ENCODE measurements around the gene H3-3A.

DNA sequence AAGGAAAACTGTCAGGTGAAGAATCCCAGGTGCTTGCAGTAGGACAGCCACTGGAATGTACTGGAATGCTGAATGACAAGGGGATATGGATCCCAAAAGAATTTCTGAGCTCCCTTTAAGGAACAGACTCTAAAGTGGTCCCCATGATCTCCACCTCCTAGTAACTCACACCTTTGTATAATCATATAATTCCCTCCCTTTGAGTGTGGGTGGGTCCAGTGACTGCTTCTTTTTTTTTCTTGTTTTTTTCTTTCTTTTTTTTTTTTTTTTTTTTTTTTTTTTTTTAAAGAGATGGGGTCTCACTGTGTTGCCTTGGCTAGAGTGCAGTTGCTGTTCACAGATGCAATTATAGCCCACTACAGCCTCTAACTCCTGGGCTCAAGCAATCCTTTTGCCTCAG lies 28.5 kb upstream of the H3-3A start:
- TF ChIP-seq, protein P1, sequence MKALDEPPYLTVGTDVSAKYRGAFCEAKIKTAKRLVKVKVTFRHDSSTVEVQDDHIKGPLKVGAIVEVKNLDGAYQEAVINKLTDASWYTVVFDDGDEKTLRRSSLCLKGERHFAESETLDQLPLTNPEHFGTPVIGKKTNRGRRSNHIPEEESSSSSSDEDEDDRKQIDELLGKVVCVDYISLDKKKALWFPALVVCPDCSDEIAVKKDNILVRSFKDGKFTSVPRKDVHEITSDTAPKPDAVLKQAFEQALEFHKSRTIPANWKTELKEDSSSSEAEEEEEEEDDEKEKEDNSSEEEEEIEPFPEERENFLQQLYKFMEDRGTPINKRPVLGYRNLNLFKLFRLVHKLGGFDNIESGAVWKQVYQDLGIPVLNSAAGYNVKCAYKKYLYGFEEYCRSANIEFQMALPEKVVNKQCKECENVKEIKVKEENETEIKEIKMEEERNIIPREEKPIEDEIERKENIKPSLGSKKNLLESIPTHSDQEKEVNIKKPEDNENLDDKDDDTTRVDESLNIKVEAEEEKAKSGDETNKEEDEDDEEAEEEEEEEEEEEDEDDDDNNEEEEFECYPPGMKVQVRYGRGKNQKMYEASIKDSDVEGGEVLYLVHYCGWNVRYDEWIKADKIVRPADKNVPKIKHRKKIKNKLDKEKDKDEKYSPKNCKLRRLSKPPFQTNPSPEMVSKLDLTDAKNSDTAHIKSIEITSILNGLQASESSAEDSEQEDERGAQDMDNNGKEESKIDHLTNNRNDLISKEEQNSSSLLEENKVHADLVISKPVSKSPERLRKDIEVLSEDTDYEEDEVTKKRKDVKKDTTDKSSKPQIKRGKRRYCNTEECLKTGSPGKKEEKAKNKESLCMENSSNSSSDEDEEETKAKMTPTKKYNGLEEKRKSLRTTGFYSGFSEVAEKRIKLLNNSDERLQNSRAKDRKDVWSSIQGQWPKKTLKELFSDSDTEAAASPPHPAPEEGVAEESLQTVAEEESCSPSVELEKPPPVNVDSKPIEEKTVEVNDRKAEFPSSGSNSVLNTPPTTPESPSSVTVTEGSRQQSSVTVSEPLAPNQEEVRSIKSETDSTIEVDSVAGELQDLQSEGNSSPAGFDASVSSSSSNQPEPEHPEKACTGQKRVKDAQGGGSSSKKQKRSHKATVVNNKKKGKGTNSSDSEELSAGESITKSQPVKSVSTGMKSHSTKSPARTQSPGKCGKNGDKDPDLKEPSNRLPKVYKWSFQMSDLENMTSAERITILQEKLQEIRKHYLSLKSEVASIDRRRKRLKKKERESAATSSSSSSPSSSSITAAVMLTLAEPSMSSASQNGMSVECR (CRISPR knock-in tag; IDR thresholded peaks at IDR 0.05; ENCODE audit: borderline replicate concordance): no peak
- TF ChIP-seq, protein P2, sequence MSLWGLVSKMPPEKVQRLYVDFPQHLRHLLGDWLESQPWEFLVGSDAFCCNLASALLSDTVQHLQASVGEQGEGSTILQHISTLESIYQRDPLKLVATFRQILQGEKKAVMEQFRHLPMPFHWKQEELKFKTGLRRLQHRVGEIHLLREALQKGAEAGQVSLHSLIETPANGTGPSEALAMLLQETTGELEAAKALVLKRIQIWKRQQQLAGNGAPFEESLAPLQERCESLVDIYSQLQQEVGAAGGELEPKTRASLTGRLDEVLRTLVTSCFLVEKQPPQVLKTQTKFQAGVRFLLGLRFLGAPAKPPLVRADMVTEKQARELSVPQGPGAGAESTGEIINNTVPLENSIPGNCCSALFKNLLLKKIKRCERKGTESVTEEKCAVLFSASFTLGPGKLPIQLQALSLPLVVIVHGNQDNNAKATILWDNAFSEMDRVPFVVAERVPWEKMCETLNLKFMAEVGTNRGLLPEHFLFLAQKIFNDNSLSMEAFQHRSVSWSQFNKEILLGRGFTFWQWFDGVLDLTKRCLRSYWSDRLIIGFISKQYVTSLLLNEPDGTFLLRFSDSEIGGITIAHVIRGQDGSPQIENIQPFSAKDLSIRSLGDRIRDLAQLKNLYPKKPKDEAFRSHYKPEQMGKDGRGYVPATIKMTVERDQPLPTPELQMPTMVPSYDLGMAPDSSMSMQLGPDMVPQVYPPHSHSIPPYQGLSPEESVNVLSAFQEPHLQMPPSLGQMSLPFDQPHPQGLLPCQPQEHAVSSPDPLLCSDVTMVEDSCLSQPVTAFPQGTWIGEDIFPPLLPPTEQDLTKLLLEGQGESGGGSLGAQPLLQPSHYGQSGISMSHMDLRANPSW (CRISPR knock-in tag; conservative IDR thresholded peaks at IDR 0.05; ENCODE audit: low read depth): no peak
- TF ChIP-seq CREB1 (CRISPR knock-in tag; IDR thresholded peaks at IDR 0.05) (no peak), NR3C1 (CRISPR knock-in tag; conservative IDR thresholded peaks at IDR 0.05; ENCODE audit: low read depth) (no peak), ESRRA (CRISPR knock-in tag; IDR thresholded peaks at IDR 0.05; ENCODE audit: borderline replicate concordance) (no peak), ZNF671 (CRISPR knock-in tag; IDR thresholded peaks at IDR 0.05) (no peak), ATF1 (CRISPR knock-in tag; IDR thresholded peaks at IDR 0.05) (no peak), SP1 (CRISPR knock-in tag; conservative IDR thresholded peaks at IDR 0.05) (no peak), JUN (CRISPR knock-in tag; IDR thresholded peaks at IDR 0.05) (no peak), FOXJ3 (CRISPR knock-in tag; IDR thresholded peaks at IDR 0.05; ENCODE audit: borderline replicate concordance) (no peak)
- TF ChIP-seq, protein P3, sequence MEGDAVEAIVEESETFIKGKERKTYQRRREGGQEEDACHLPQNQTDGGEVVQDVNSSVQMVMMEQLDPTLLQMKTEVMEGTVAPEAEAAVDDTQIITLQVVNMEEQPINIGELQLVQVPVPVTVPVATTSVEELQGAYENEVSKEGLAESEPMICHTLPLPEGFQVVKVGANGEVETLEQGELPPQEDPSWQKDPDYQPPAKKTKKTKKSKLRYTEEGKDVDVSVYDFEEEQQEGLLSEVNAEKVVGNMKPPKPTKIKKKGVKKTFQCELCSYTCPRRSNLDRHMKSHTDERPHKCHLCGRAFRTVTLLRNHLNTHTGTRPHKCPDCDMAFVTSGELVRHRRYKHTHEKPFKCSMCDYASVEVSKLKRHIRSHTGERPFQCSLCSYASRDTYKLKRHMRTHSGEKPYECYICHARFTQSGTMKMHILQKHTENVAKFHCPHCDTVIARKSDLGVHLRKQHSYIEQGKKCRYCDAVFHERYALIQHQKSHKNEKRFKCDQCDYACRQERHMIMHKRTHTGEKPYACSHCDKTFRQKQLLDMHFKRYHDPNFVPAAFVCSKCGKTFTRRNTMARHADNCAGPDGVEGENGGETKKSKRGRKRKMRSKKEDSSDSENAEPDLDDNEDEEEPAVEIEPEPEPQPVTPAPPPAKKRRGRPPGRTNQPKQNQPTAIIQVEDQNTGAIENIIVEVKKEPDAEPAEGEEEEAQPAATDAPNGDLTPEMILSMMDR (IDR thresholded peaks at IDR 0.05): no peak
- TF ChIP-seq, protein P4, sequence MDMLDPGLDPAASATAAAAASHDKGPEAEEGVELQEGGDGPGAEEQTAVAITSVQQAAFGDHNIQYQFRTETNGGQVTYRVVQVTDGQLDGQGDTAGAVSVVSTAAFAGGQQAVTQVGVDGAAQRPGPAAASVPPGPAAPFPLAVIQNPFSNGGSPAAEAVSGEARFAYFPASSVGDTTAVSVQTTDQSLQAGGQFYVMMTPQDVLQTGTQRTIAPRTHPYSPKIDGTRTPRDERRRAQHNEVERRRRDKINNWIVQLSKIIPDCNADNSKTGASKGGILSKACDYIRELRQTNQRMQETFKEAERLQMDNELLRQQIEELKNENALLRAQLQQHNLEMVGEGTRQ (CRISPR knock-in tag; IDR thresholded peaks at IDR 0.05): no peak
- TF ChIP-seq, protein P5, sequence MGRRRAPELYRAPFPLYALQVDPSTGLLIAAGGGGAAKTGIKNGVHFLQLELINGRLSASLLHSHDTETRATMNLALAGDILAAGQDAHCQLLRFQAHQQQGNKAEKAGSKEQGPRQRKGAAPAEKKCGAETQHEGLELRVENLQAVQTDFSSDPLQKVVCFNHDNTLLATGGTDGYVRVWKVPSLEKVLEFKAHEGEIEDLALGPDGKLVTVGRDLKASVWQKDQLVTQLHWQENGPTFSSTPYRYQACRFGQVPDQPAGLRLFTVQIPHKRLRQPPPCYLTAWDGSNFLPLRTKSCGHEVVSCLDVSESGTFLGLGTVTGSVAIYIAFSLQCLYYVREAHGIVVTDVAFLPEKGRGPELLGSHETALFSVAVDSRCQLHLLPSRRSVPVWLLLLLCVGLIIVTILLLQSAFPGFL (CRISPR knock-in tag; IDR thresholded peaks at IDR 0.05; ENCODE audit: borderline replicate concordance): no peak

All from WTC11 (cell line).